Body of pancreas (tissue), 2 donors: ENCODE data around the gene ASB14. TPM values are rescaled to one million over a fixed set of nuclear protein-coding genes. Genes with fewer than 3 reads are reported as not detected.

Experiments
- total RNA-seq, 2 donors: library from RNA; depleted of rRNA; stranded (reverse); fragments of >200 nt; gene quantifications; one replicate each; pipeline ENCODE4 v1.1.0, GENCODE V29; 2016

The ASB14 gene
- total RNA-seq, 2 donors from 2014 or later, result not detected

Other genes with a start within 250 kb of the ASB14 start
- not detected for gene SPATA12, start 232.0 kb downstream of the ASB14 start, total RNA-seq
- 1 to 10 TPM; 1.3 to 2.3 TPM for gene IL17RD, start 127.3 kb downstream of the ASB14 start, total RNA-seq
- gene HESX1, start 92.7 kb downstream of the ASB14 start, total RNA-seq, result not detected
- 10 to 100 TPM; 28.0 to 31.9 TPM for gene APPL1, start 65.0 kb downstream of the ASB14 start, total RNA-seq